ENCODE measurements around the gene PLCD3.

The PLCD3 gene

GRCh38 chr17:45116434-45117016 lies 15.8 kb downstream of the PLCD3 start:
- DNase-seq, result no peak

GRCh38 chr17:45115871-45116270 lies 16.4 kb downstream of the PLCD3 start:
- no peak for DNase-seq

- DNase-seq, result no peak
Measured at GRCh38 chr17:45115015-45115625, 17.2 kb downstream of the PLCD3 start.

GRCh38 chr17:45114117-45114932 lies 18.0 kb downstream of the PLCD3 start:
- no peak for DNase-seq

GRCh38 chr17:45113424-45113754 lies 18.9 kb downstream of the PLCD3 start:
- no peak for DNase-seq

- DNase-seq, result no peak
Measured at GRCh38 chr17:45112559-45113423, 19.5 kb downstream of the PLCD3 start.

GRCh38 chr17:45111850-45112249 lies 20.5 kb downstream of the PLCD3 start:
- DNase-seq, result no peak

- no peak for DNase-seq
Measured at GRCh38 chr17:45110676-45111611, 21.4 kb downstream of the PLCD3 start.

- DNase-seq, result no peak
Measured at GRCh38 chr17:45108595-45109521, 23.5 kb downstream of the PLCD3 start.

- no peak for DNase-seq
Measured at GRCh38 chr17:45108051-45108450, 24.3 kb downstream of the PLCD3 start.

- DNase-seq, result no peak
Measured at GRCh38 chr17:45107293-45108010, 24.9 kb downstream of the PLCD3 start.

GRCh38 chr17:45106582-45106981 lies 25.7 kb downstream of the PLCD3 start:
- no peak for DNase-seq

GRCh38 chr17:45106096-45106495 lies 26.2 kb downstream of the PLCD3 start:
- no peak for DNase-seq

GRCh38 chr17:45104907-45105624 lies 27.2 kb downstream of the PLCD3 start:
- no peak for DNase-seq

- no peak for DNase-seq
Measured at GRCh38 chr17:45104497-45104896, 27.8 kb downstream of the PLCD3 start.

- DNase-seq, result no peak
Measured at GRCh38 chr17:45104029-45104428, 28.3 kb downstream of the PLCD3 start.

GRCh38 chr17:45103269-45103795 lies 29.0 kb downstream of the PLCD3 start:
- DNase-seq, result no peak

GRCh38 chr17:45102856-45103255 lies 29.5 kb downstream of the PLCD3 start:
- DNase-seq, result no peak

All from NCI-H226 (cell line).